GM19351 (cell line): ENCODE results near the gene CEP104.

Experiments
- ATAC-seq: cut with Tn5 transposase; IDR thresholded peaks from one replicate; pipeline ENCODE4 v1.9.1; 2021; ENCODE audit warnings: mild to moderate bottlenecking, moderate library complexity; ENCODE audit not compliant: unreplicated experiment

The CEP104 gene

DNA sequence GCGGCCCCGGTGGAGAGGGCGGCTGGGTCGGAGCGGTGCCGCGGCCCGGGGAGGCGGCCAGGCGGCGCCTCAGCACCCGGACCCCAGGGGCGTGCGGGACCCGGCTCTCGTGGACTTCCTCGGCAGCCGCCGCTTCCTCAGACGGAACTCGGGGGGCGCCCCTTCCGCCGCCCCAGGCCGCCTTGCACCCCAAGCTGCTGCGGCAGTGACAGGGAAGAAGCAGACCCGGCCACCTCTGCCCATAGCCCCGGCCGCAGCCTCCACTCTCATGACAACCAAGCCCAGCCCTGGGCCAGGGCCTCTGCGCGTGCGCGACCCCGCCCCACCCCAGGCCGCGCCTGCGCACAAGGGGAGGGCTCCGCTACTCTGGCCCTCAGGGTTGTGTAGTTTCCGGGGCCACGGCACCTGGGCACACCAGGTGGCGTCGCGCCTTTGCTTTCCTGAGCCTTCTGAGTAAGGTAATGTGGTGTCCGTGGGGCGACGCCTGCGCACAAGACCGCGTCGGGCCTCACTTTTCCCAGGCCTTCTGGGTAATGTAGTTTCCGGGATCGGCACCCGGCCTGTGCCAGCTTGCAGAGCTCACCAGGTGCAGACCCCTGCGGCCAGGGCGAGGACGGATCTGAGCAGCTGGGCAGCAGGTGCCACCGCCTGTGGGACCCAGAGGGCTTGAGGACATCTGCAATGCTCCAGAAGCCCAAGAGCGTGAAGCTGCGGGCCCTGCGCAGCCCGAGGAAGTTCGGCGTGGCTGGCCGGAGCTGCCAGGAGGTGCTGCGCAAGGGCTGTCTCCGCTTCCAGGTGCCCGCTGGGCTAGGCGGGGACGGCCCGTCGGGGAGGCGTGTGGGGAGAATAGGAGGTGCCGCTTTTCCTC is at the start of gene CEP104, which contains the start of gene DFFB:
Gene CEP104 (minus strand): TSS at position 289 of the 868 bp plus-strand sequence. CDS start 4,804 bp downstream, outside the sequence.
Gene DFFB (plus strand): TSS at position 554 of the 868 bp plus-strand sequence. CDS start 128 bp downstream, at position 682.
- peak; percentile 95 for ATAC-seq

DNA sequence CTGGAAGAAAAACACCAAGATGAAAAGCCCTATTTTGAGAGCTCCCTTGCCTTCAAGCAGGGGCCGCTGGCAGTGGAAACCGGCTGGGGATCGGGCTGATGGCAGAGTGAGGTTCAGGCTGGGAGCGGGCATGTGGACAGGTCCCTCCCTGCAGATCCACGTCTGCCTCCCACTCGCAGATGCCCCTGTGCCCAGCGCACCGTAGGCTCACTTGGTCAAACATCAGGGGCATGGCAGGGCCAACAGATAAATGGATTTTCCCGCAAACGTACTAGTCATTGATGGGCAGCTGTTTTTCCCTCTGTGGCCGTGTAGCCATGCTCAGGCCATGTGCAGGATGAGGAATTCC is 49.6 kb upstream of the CEP104 start:
- no peak for ATAC-seq

DNA sequence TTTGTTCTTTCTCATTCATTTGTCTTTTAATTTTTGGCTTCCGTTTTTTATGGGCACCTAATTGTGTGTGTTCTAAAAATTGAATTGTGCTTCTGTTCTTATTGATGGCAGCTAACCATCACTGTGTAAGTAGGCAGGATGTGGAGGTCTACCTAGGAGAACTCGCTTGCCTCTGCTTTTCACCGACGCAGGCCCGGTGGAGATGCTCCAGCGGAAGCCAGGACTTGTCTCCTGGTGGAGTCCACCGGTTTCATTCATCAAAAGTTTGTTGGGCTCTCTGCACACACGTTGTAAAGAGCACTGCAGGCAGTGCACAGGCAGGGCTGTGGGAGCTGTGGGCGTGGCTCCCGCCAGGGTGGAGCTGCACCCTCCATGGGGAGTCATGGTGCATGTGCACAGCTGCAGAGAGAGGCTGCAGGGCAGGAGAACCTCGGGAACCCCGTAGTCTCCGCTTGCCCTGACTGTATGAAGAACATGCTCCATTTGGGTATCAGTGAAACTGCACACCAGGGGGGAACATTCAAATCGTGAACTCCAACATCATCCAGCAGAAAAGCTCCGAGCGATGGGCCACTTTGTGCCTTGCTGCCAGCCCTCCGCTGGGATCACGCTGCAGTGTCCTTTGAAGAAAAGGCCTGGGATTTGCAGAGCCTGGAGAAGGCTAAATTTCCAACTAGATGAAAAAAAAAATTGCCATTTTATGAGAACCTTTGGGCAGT is 49.1 kb upstream of the CEP104 start:
- ATAC-seq = no peak

DNA sequence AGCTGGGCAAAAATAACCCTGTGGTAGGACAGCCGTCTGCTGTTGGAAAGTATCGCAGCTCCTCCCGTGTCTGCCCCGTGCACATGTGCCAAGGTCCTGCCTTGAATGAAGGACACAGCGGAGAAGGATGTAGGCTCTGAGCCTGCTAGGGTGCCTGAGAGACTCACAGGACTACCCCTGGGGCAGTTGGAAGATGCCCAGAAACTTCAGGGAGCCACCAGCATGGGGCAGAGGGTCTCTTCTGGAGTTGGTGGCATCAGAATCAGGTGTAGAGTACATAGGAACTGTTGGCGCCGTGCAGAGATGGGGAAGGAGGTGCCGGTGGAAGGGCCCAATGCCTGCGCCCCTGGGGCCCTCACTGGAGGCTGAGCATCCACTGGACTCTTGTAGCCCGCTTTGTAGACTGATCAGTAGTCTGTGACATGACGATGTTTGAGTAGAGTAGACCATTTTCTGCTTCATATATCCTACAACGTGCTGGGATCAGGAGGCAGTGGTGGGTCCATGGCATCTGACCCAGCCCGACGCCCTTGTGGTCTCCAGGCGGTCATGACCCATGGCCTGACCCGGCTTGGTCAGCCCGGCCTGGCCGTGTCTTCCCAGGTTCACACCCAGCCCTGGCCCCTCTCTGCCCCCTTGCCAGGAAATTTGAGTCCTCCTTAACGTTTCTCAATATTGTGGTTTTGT is 48.4 kb upstream of the CEP104 start:
- no peak for ATAC-seq

DNA sequence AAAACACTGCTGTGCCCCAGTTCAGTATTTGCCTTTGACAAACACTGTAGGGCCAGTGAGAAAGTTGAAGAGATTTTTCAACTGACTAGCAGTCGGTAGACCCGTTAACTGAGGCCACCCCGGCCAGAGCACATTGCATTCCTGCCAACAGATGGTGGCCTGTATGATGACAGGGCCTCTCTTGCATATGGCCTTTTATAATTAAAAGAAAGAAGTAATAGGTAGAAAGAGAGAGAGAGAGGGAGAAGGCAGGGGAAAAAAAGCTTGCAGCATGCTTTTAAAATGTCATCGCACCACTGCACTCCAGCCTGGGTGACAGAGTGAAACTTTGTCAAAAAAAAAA is 47.8 kb upstream of the CEP104 start:
- no peak for ATAC-seq

DNA sequence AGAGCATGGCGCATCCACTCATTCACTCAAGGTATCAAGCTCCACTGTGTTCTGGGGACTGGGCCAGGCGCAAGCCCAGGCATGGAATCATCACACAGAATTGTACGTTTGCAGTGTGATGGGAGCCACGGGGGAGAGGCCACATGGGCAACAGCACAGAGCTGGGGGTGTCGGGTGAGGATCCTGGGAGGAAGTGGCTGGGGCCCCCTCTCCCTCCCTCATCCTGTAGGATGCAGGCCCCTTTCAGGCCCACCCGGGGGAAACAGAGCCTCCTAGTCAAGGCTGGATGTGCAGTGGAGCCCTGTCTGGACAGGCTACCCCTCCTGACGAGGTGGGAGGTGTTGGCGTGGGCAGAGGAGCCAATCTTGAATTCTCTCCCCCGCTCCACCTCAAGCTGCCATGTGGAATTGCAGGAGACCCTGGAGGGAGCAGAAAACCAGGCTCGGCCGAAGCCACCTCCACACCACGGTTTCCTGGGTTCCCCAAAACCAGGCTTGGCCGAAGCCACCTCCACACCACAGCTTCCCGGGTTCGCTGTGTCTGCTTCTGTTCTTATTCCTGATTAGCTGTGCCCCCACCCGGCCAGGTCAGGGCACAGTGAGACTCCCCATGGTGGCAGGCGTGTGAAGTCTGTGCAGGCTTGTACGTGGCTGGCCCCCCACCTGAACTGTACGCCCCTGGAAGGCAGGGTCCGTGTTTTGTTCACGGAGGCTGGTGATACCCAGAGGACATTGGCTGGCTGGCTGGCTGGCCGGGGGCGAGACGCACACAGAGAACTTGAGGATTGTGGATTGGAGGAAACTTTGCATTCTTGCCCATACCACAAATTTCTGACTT is 47.2 kb upstream of the CEP104 start:
- ATAC-seq = no peak

DNA sequence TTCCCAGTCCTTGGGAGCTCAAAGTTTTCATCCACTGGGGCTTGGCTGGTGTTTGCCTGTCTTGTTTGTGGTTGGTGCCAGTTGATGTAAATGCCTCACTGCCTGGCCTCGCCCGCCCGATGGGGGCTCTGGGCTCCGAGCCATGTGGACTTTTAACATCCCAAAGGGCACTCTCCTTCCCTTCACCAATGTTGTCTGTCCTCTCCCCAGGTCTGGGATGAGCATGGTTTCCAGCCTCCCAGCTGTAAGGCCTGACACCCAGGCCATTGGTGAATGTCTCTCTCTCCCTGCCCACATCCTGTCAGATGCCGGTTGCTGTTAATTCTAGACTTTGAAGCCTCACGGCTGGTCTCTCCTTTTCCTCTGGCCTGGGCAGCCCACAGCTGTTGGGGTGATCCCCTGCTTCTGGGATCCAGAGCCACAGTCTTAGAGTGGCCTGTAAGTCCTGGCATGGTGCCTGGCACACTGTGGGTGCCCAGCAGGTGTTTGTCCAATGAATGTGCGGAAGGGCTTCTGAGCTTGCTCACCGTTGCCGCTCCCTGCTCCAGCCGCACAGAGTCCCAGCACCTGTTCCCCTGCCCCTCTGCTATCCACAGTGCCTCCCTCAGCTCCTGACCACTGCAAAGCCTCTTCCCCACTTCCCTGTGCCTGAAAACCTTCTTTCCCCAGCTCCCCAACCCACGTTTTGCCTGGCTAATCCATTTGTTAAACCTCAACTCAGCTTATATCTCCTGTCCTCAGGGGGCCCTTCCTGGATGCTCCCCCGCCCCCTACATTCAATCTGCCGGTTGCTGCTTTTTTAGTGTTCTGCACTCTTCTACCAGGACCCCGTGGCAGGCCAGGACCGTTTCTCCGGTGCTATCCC is 46.4 kb upstream of the CEP104 start:
- no peak for ATAC-seq

DNA sequence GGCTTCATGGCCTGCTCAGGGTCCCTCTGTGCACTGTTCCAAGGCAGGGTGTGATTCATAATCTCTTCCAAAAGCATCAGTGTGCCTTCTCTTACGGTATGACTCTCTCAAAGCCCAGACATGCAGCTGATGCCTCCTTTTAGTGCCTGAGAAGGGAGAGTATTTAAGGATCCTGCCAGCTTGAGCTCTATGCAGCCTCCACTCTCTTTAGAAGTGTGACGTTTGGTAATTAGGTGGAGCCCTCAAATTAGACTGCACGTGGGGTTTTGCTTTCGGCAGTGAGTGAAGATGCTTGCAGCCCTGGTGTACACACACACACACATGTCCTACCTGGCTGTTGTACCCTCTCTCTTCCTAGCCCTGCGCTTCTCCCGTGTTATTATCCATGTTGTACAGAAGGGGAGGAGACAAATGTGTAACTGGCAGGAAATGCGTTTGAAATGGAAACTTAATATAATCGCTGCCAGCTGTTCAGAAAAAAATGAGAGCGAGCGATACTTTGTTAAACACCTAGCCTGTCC is 45.6 kb upstream of the CEP104 start:
- ATAC-seq = no peak

DNA sequence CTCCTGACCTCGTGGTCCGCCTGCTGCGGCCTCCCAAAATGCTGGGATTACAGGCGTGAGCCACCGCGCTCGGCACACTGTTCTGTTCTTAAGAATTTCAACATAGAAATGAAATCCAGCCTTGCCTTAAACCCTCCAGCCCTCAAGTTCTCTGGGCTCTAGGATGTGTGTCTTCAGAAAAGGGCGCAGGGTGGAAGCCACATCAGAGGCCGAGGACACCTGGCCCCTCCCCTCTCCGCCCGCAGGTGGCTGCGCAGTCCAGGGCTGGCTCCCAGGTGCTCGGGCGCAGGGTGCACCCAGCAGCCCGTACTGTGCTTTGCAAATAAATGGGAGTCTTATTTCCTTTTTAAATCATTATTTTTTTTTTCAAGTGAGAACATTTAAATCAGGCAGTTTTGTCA is 45.1 kb upstream of the CEP104 start:
- no peak for ATAC-seq

DNA sequence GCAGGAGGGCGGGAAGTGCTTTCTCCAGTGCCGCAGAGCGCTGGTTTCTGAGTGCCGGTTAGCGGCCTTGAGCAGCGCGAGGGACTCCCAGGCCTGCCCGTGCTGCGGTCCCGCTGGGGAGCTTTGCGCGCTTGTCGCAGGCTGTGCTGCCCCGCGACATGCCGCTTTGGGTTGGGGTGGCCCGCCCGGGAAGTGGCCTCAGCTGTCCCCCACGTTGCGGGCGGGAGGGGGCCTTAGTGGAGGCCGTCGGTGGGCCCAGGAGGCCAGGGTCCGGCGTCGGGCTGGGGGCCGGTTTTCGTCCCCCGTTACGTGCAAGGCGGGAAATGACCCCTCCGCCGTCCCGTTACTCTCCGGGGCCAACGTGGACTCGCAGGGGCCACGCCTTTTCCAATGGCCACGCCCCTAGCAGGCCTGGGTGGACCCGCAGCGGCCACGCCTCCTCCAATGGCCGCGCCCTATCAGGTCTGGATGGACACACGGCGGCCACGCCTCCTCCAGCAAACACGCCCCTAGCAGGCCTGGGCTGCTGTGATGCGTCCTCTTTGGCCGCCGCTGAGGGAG is 44.0 kb upstream of the CEP104 start:
- peak; percentile 63 for ATAC-seq

DNA sequence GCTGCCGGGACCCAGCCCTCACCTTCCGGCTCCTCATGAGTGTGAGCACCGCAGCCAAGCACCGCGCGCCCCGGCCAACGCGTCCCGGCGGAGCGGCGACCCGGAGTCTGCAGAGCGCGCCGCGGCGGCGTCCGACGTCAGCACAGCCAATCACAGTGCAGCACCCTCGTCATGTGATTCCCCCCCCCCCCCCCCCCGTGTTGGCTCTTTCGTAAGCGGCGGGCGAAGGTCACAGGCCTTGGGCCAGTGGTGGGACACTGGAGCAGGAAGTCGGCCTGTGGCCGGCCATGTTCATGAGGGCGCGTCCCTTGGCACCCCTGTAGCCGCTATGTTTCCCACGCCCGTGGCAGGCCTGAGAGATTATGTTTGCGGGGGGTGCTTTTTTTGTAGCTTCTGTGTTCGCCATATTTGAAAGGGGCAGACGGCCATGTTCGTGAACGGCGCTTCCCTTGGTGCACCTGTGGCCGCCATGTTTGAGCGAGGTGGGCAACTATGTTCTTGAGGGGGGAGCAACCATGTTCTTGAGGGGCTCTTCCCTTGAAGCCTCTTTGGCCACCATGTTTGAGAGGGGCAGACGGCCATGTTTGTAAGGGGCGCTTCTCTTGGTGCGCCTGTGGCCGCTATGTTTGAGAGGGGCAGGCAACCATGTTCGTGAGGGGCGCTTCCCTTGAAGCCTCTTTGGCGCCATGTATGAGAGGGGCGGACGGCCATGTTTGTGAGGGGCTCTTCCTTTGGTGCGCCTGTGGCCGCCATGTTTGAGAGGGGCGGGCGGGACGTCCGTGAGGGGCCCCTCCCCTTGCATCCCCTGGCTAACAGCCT is 43.3 kb upstream of the CEP104 start, which contains the start of gene C1orf174:
Gene C1orf174 (minus strand): TSS at position 123 of the 819 bp plus-strand sequence. CDS start 86 bp downstream, at position 37.
- ATAC-seq = peak; percentile 61

DNA sequence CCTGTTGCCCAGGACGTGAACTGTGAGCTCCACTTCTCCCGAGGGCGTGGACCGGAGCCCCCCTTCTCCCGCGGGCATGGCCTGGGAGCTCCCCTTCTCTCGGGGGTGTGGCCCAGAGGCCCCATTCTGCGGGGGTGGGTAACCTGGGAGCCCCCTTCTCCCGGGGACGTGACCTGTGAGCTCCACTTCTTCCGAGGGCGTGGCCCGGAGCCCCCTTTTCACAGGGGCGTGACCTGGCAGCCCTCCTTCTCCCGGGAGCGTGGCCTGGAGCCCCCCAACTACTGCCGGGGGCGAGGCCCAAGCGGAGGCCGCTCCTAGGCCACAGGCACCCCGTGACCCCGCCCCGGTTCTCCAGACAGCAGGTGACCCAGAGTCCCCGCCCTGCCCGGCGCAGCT is 42.7 kb upstream of the CEP104 start:
- peak; percentile 6 for ATAC-seq

DNA sequence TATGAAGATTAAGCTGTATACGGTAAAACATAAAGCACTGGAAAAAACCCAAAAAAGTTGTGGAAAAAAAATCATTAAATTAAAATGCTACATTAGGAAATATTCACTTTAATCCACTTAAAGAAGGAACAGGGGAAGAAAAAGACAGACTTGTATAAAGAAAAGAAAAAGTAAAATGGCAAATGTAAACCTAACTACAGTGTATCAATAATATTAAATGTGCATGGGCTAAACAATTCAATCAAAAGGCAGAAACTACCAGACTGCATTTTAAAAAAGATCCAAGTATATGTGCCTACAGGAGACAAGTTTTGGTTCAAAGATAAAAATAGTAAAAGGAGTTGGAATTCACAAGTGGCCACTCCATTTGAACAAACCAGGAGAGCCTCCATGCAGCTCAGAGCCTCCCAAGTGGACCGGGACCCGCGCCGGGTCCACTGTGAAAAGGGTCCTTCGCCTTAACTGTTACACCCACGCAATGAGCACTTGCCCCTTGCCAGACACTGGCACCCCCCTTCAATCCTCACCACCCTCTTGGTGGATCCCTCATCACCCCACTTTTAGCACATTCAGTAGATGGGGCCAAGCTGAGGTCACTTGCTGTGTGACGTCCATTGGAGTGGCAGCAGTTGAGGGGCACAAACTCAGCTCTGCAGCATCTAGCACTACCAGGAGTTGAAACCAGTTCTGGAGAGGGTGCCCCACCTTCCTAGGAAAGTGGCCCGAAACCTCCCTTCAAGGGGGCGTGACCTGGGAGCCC is 42.2 kb upstream of the CEP104 start:
- ATAC-seq = no peak

DNA sequence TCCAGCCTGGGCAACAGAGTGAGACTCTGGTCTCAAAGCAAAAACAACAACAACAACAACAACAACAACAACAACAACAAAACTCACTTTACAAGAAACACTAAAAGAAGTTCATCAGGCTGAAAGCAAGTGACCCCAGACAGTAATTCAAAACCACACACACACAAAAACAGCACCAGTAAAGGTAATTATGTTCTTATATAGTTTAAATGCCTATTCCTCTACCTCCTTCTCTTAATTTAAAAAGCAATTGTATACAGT is 41.4 kb upstream of the CEP104 start:
- no peak for ATAC-seq

DNA sequence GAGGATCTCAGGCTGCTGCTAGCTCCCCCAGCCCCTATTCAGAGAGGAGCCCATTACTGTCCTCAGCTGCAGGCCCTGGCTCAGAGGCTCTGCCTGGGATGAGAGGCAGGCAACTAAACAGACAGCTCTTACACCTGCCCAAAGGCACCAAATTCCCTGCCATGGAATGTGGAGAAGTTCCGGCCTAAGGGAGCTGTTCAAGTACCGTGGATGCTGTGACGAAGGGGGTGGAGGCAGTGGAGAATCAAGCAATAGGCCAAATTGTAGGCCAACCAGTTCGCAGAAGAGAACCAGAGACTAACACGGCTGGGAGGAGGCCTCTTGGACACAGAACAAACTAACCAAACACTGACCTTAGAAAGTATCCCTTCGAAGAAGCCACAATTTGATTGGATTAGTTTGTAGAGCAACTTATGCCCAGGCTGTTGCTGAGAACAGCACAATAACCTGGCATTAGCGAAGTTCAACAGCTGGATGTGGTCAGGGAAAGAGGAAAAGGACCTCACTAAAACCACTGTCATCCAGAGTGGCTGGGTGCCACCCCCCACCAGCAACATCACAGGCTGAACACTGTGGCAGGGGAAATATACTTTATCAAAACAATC is 39.5 kb upstream of the CEP104 start:
- ATAC-seq = no peak

DNA sequence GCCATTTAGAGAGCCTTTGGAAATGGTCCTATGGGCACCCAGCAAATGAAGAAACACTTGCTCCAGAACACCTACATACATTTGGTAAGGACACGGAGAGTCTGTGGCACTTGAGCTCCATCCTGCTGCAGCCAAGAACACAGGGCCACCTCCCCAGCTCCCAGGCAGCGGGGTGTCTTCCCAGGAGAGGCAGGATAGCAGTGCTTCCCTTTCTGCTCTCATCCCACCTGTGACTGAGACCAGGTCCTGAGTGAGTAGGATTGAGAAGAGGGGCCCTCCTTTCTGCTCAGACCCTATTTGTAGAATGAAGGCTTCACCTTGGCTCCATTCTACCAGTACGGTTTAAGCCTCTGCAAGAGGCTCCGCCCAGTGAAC is 38.9 kb upstream of the CEP104 start:
- ATAC-seq = no peak

DNA sequence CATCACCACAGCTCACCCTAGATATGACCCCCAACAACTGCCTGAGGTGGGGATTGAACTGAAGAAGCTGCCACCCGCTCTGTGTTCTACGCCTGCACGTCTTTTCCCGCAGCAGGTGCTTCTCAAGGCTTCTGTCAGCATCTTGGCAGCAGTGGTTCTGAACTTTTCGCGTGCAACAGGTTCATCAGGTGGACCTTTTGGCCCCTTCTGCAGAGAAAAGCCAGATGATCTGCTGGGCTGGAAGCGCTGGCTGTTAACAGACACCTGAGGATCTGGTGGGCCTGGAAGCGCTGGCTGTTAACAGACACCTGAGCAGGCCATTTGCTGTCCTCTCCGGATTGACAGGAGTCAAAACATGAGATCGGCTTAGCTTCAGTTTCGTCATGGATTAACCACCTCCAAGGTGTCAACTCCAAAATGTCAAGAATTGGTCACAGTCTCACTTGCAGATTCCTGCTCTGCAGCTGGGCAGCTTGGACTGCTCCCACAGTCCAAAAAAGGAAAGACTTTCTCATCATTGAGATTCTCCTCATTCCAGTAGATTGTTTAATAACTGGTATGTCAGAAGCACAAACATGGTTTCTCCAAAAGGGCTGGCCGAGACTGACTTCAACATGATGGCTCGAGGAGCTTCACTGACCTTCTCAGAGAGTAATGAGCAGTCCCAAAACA is 38.4 kb upstream of the CEP104 start:
- ATAC-seq = no peak
